HG03575 (cell line): ENCODE results near the gene C19orf73.

Experiments
- ATAC-seq: cut with Tn5 transposase; IDR thresholded peaks from one replicate; pipeline ENCODE4 v1.9.1; 2021; ENCODE audit not compliant: unreplicated experiment, insufficient number of reproducible peaks, low FRiP score; ENCODE audit errors: extremely low read depth

The C19orf73 gene

DNA sequence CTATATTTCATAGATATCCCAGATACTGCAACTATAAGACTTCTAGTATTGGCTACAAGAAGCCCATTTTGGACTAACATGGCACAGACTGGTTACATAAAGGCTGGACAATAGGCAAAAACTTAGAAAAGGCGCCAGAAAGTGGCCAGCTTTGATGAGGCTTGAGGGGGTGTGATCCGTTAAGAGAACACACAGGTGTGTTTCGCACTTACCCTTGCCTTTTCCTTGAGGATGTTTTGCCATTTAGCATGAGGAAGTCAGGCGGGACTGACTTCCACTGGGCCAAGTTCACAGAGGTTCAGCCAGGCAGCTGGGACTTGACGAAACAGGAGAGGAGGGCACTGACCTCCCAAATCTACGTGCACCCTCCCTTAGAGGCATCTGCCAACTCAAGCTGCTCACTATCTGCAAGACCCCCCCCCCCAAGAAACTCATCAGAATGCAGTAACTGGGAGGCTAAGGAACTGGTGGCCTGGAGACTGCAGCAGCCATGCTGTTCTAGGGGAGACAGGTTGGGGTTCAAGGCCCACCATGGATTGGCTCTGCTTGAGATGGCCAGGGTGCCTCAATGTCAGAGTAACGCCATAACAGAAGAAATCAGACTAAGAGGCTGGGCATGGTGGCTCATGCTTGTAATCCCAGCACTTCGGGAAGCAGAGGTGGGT, 9.2 kb downstream of the C19orf73 start:
- ATAC-seq, result no peak

DNA sequence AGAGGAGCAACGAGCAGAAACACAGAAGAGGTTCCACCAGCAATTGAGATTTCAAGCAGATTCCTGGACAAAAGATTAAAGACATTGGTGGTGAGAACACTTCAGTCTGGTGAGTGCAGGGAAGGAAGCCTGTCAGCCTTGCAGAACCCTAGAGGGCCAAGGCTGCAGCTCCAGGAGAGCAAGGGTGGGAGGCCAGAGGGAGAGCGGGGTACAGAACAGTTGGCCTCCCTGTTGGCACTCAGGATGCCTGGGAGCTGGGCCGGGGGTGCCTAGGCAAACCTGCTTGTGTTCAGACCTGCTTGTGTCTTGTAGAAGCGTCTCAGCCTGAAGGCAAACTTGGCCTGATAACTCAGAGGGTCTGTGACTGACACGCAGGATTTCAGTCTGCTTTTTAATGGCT, 9.9 kb downstream of the C19orf73 start:
- ATAC-seq, result no peak

DNA sequence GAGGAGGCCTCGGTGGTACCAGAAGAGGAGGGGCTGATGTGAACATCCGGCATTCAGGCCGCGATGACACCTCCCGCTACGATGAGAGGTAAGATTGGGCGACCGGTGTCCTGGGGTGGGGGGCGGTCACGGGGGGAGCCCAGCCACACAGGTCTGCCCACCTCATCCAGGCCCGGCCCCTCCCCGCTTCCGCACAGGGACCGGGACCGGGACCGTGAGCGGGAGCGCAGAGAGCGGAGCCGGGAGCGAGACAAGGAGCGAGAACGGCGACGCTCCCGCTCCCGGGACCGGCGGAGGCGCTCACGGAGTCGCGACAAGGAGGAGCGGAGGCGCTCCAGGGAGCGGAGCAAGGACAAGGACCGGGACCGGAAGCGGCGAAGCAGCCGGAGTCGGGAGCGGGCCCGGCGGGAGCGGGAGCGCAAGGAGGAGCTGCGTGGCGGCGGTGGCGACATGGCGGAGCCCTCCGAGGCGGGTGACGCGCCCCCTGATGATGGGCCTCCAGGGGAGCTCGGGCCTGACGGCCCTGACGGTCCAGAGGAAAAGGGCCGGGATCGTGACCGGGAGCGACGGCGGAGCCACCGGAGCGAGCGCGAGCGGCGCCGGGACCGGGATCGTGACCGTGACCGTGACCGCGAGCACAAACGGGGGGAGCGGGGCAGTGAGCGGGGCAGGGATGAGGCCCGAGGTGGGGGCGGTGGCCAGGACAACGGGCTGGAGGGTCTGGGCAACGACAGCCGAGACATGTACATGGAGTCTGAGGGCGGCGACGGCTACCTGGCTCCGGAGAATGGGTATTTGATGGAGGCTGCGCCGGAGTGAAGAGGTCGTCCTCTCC, 11.1 kb downstream of the C19orf73 start:
- no peak for ATAC-seq

DNA sequence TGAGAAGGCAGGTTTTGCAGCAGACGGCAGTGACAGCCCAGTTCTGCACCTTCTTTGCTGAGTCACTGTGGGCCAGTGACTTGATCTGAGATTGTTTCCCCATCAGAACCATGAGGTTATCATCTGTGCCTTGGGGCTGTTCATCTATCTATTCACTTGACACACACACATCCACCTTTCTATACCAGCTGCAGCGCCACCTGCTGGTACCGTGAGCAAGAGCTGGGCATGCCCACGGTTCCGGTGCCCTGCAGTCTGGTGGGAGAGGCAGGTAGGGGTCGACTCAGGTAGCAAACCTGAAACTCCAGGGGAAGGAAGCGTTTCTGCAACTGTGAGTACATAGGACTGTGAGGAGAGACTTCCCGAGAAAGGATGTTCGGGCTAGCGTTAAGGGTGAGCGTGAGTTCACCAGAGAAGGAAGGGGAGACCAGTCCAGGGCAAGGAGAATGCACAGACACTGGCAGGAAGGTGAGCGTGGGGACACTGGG, 12.3 kb downstream of the C19orf73 start:
- ATAC-seq, result no peak

DNA sequence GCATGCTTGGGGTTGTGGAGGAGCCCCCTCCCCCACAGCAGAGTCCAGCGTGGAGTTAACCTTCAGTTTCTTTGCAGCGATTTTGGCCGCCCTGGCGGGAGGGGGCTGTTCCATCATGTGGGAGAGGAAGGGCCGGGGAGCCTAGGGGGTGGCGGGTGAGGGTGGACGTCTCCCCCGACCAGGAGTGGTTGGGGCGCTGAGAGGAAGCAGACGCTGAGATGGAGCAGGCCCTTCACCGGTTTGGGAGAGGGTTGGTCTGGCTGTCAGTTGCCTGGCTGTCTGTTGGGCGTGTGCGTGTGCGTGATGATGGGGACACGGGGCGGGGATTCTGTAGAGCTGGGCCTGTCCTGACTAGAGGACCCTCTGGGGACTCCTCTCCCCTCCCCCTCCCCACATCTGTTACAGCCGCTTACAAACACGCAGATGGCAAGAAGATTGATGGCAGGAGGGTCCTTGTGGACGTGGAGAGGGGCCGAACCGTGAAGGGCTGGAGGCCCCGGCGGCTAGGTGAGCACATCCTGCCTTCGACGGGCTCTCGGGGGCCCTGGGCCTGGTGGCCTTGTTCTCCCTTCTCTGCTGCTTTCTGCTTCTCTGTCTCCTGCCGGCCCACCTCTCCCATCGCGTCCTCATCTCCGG, 14.6 kb downstream of the C19orf73 start:
- no peak for ATAC-seq

DNA sequence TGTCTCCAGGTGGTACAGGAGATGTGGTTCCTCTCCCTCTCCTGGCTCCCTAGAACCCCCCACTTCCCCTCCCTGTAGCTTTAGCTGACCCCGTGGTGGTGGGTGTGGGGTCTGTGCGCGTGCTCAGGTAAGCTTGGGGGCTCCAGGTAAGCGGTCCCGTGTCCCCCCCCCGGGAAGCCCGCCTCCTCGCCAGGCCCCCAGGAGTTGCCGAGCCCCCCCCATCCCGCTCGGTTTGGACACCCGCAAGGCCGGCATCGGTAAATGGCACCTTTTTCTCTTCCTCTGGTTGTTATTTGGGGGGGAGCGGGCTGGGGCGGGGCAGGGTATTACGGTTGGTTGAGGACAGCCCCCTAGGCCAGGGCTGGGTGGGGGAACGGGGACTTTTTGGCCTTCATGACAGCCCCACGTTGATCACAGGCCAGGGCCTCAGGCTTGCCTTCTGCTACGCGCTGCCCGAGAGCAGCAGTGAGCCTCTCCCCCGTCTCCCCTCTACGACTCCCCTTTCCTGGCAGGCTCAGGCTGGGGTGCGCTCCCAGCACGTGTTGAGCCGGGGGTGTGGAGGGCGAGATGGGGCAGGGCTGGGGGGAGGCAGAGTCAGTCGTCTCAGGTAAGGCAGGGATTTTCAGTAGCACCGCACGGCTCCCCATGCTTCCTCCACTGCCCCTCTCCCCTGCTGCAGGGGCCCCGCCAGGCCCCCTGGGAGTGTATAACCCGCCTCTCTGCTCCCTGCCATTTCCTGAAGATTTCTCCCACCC, 15.4 kb downstream of the C19orf73 start:
- ATAC-seq, result no peak

DNA sequence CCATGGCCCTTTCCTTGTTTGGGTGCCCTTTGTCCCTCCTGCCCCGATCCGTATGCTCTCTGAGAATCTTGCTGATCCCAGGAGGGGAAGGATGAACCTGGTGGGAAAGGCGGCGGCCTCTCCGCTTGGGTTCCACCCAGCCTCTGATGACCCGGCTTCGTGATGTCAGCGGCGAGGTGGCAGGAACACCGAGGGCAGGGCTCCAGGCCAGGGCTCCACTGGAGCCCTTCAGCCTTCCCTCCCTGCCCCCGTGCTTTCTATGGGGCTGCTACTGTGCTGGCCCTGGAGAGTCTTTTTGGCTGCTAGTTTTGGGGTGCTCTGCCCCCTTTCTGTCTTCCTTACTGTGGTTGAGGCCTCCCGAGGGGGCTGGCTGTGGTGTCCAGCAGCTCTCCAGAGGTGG, 16.6 kb downstream of the C19orf73 start:
- no peak for ATAC-seq

DNA sequence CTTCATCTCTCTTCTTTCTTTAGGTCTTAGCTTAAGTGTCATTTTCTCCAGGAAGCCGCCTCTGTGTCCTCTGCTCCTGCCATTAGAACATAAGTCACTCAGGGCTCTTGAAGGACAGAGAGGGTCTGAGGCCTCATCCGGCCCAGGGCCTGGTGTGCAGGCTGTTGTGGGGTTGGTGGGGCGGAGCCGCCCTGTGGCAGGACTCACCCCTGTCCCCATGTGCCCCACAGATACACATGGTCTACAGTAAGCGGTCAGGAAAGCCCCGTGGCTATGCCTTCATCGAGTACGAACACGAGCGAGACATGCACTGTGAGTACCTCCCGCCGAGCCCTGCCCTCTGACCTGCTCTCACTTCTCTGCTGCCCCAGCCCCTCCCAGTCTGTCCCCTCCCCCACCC, 17.8 kb downstream of the C19orf73 start:
- no peak for ATAC-seq

DNA sequence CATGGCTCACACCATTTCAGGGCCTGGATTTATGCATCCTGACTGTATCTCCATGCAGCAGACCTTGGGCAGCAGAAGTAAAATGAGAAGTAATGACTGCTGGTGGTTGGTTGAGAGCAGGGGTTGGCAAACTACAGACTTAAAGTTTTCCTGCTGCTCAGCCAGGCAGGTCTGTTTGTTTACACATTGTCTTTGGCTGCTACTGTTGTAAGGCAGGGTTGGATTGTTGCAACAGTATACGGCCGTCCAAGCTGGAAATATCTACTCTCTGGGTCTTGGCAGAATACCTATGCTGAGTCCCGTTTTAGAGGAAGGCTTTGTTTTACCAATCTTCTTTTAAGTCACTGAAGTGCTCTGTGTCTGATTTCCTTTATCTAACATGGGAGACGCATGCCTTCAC, 20.1 kb downstream of the C19orf73 start:
- ATAC-seq, result no peak

DNA sequence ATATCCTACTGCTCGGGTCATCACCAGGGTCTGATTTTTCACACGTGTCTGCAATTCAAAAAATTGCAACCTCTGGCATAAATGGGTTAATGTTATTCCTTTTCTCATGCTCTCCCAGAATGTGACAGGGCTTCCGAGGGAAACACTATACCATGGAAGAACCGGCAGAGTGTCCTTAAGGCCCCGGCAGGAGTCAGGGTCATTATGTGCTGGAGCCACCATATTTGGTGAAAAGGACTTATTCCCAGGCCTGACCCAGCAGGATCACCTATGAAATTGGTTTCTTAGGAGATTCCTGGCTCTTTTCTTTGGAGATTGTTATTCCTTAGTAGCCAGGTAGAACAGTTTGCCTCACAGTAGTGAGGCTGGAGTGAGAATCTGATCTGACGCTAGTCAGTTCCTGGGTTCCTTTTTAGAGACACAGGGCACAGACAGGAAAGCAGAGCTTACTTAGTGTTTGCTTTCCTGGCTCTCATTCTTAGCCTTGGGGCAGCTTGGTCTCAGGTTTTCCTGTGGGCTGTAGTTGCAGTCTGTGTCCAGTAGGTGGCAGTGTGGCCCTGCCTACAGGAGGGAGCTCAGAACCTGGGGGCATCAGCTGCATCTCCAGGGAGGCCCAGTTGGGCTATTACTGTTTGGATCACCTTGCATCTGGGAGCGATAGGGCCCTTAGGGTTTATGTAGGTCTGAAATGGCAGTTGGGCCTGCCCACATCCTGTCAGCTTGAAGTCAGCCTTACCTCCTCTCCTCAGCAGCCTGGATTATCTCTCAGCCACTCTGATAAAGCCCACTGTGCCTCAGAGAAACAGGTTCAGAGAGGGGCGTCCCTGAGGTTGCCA, 21.3 kb downstream of the C19orf73 start:
- ATAC-seq, result no peak

DNA sequence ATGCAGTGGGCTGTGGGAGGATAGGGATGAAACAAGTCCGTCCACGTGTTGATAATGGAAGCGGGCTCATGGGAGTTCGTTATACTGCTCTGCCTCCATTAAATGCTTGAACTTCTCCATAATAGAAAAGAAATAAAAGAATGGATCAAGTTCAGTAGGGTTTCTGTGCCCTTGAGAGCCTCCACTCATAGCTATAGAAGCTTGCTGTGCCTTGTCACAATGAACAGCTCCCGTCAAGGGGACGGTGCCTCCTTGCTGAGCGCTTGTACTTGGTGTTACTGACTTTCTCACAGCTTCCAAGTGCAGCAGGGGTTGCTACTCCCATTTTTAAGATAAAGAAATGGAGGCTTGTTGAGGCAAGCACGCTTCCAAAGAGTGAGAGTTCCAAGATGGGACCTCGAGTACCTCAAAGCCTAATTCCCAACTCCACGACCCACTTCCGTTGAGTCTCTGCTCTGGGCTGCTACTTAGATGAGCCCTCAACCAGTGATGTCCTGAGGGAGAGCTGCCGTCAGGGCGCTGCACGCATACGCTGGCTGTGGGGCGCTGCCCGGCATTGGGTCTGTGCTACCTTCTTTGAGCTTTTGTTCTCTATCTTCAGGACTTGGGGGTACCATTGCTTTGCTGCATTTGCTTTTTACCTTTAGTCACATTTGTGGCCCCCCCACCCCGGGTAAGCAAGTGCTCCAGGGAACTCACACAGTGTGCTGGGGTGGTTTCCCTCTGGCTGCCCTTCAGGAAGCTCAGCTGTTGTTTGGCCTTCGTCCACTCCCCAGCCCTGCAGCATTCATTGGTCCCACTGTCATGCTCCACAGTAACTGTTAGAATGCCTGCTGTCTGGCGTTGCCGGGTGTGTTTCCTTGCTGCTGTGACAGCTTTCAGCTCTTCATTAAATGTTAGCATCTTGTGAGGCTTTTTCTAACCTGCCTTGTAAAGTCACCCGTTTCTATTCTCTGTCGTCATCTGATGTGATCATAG, 24.1 kb downstream of the C19orf73 start:
- ATAC-seq, result no peak

DNA sequence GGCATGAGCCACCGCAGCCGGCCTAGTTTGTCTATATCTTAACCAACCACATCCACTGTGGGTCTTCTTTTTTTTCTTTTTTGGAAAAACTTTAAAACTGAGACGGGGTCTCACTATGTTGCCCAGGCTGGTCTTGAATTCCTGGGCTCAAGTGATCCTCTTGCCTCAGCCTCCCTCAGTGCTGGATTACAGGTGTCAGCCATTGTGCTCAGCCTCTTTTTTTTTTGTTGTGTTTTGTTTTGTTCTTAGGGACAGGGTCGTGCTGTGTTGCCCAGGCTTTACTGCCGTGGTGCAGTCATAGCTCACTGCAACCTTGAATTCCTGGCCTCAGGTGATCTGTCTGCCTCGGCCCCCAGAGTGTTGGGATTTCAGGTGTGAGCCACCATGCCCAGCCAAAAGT, 26.3 kb downstream of the C19orf73 start:
- ATAC-seq, result no peak

DNA sequence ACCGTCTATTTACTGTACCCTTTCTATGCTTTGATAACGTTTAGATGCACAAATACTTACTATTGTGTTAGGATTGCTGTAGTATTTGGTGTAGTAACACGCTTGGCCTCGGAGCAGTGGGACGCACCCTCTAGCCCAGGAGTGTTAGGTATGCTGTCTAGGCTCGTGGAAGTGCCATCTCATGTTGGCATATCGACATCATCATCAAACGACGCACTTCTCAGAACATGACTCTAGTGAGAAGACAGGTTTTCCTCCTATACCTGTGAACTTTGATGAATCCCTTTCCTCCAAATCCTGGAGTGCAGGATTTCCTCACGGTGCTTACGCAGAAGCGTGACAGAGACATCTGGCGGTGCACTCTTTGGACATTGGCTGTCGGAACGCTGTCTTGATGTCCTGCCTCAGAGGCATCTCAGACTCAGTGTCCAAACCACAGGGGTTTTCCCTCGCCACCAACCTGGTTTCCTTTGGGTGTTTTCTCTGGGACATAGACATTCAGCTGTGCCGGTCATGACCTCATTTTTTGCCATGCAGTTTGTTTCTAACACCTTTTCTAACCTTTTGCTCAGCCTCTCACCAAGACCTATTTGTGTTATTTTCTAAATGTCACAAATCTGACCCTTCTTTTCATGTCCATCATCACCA, 27.4 kb downstream of the C19orf73 start:
- no peak for ATAC-seq

DNA sequence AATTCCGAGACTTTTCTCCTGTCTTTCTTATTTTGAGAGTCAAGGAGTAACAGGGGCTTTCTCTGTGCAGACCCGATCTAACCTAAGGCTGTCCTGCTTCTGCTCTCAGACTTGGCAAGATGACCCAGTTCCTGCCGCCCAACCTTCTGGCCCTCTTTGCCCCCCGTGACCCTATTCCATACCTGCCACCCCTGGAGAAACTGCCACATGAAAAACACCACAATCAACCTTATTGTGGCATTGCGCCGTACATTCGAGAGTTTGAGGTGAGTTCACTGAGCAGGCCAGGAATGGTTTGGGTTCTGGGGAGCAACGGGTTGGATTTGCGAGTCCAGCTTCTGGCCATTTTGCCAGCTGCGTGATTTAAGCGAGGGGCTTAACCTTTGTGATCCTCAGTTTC, 32.6 kb downstream of the C19orf73 start:
- ATAC-seq, result no peak

DNA sequence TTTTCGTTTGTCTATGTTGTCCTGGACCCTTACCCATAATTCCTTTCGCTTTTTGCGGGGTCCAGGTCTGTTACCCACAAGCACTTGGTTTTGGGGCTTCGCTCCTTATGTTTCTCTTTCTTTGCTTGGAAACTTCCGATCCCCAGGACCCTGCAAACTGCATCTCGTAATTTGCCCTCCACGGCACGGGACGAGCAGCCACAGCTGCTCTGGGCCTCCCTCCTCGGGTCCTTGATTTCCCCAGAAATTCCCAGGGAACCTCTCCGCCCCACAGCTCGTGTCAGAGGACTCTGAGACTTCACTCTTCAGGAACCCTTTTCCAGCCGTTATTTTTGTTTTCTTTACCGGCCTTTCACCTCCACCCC, 33.1 kb downstream of the C19orf73 start:
- no peak for ATAC-seq

DNA sequence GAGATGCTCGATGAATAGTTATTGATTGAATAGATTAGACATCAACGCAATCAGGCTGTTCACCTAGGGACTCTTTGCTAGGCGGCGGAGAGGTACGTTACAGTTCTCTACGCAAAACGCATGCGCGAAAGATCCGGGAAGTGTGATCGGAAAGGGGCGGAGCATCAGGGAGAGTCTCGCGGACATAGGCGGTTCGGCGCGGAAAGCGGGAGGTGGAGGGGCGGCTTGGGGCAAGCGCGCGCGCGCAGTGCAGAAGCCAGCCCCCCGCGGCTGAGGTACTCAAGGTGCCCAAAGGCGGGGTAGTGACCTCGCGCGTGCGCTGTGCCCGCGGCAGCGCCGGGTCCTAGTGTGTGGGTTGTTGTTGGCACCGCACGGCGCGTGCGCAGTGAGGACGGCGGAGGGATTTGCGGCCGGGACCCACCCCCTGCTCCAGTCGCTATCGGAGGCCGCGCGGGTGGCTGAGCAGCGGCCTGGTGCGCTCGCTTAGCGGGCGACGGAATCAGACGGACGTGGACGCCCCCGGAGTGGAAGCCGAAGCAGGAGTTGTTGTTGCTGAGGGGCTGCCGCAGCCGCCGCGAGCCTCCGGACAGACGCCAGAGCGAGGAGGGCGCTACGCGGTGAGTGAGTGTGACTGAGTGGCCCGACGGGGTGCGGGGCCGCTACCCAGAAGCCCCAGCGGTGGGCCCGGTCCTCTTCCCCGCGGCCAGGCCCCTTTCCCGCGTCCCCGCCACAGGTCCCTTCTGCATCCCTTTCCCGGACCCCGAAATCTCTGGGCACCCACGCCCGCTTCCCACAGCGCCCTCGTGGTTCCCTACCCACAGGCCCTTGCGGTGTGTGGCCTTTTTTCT, 33.7 kb downstream of the C19orf73 start, which contains the start of gene SNRNP70:
SNRNP70 (plus strand) TSS at position 432 of the 848 bp plus-strand sequence. CDS start 964 bp downstream, outside the sequence.
- ATAC-seq, result peak; percentile 52
